GM21367 (cell line): ENCODE data around the gene CYS1.
"Not testable (repeated sequence)": the region's sequence is repeated elsewhere in the genome, so short reads cannot be mapped to it uniquely, and the experiment has no call there.

ENCODE experiments used
- ATAC-seq: cut with Tn5 transposase; IDR thresholded peaks from one replicate; pipeline ENCODE4 v1.9.1; 2021; ENCODE audit not compliant: unreplicated experiment

CYS1 gene

GRCh38 chr2:10079870-10080535, at the start of gene CYS1:
TSS of gene CYS1 (minus strand) at chr2:10080411. CDS start at chr2:10080223, 188 bp downstream.
- no peak for ATAC-seq

- ATAC-seq, result no peak
Measured at GRCh38 chr2:10129490-10129889, 49.3 kb upstream of the CYS1 start.

- no peak for ATAC-seq
Measured at GRCh38 chr2:10128420-10128819, 48.2 kb upstream of the CYS1 start.

- no peak for ATAC-seq
Measured at GRCh38 chr2:10126632-10127026, 46.4 kb upstream of the CYS1 start.

- ATAC-seq, result no peak
Measured at GRCh38 chr2:10125842-10126631, 45.8 kb upstream of the CYS1 start.

GRCh38 chr2:10124538-10125045, 44.4 kb upstream of the CYS1 start:
- no peak for ATAC-seq

GRCh38 chr2:10123281-10123680, 43.1 kb upstream of the CYS1 start:
- ATAC-seq, result no peak

GRCh38 chr2:10122500-10123280, 42.5 kb upstream of the CYS1 start, which contains the start of gene RRM2:
TSS of gene RRM2 (plus strand) at chr2:10122739. CDS start at chr2:10122799, 60 bp downstream.
- peak; percentile 63 for ATAC-seq

GRCh38 chr2:10120877-10121574, 40.8 kb upstream of the CYS1 start:
- ATAC-seq, result no peak

- ATAC-seq, result peak; percentile 54
Measured at GRCh38 chr2:10120158-10120876, 40.1 kb upstream of the CYS1 start.

GRCh38 chr2:10119601-10120157, 39.5 kb upstream of the CYS1 start:
- no peak for ATAC-seq

GRCh38 chr2:10119027-10119325, 38.8 kb upstream of the CYS1 start:
- no peak for ATAC-seq

- no peak for ATAC-seq
Measured at GRCh38 chr2:10109311-10109710, 29.1 kb upstream of the CYS1 start.

- ATAC-seq, result not testable (repeated sequence)
Measured at GRCh38 chr2:10104906-10105305, 24.7 kb upstream of the CYS1 start.

- ATAC-seq, result no peak
Measured at GRCh38 chr2:10103179-10103578, 23.0 kb upstream of the CYS1 start.

GRCh38 chr2:10101491-10101890, 21.3 kb upstream of the CYS1 start:
- ATAC-seq, result no peak

GRCh38 chr2:10097352-10098148, 17.3 kb upstream of the CYS1 start:
- peak; percentile 57 for ATAC-seq

GRCh38 chr2:10096641-10097040, 16.4 kb upstream of the CYS1 start:
- no peak for ATAC-seq

GRCh38 chr2:10095175-10095574, 15.0 kb upstream of the CYS1 start:
- ATAC-seq, result no peak
